ENCODE results near the gene MAPKAP1. TPM values are rescaled to one million over a fixed set of nuclear protein-coding genes. Genes with fewer than 3 reads are reported as not detected.

MAPKAP1 gene
- total and polyA plus RNA-seq, 9 of the 15 experiments (the other 6 are each of a cell fraction or from before 2014, with no cell fraction given) = 2.6 to 82.1 (median 61.1) TPM

DNA sequence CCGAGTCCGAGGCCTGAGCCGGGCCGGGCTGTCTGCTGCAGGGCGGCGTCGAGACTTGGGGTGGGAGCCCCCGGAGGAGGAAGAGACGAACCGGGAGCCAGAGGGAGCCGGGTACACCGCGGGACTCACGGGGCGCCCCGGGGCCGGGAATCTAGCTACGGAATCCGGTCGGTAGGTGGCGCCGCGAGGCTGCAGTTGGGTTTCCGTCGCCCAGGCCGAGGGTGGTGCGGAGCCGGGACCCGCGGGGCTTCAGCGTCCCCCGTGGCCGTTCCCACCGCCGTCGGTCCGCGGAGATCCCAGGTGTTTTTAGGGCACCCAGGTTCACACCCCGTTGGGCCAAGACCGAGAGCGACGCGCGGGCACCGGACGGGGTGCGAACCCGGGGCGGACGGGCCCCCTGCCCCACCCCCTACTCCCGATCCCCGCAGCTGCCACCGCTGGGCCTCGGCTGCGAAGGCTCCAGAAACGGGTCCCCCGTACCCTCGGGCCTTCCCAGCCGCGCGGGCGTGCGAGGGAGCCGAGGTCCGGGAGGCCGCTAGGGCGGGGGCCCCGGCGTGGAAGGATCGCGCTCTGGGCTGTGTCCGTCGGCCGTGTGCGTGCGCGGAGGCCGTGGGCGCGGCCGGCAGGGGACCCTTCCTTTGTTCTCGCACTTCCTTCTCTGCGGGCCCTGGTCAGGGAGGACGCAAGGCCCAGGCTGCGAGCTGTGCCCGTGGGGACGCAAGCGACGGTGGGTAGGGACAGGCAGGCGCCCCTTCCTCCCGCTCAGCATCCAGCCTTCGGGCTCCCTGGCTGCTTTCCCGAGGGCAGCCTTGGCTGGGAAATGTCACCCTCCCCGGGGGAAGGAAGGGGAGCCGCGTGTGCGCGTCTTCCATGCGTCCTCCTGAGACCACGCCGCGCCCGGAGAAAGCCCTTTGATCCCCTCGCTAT, 298.8 kb downstream of the MAPKAP1 start (continued):
- no peak for TF ChIP-seq GABPA (tag; conservative IDR thresholded peaks at IDR 0.05; ENCODE audit: low read depth)
- no peak for TF ChIP-seq BMI1 (IDR thresholded peaks at IDR 0.05; ENCODE audit: low read length)
- no peak for TF ChIP-seq PTRF (tag; IDR thresholded peaks at IDR 0.05)
- TF ChIP-seq, protein P1, sequence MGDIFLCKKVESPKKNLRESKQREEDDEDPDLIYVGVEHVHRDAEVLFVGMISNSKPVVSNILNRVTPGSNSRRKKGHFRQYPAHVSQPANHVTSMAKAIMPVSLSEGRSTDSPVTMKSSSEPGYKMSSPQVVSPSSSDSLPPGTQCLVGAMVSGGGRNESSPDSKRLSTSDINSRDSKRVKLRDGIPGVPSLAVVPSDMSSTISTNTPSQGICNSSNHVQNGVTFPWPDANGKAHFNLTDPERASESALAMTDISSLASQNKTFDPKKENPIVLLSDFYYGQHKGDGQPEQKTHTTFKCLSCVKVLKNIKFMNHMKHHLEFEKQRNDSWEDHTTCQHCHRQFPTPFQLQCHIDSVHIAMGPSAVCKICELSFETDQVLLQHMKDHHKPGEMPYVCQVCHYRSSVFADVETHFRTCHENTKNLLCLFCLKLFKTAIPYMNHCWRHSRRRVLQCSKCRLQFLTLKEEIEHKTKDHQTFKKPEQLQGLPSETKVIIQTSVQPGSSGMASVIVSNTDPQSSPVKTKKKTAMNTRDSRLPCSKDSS (IDR thresholded peaks at IDR 0.05; ENCODE audit: low read depth, partially characterized antibody) = no peak
- TF ChIP-seq KLF10 (CRISPR knock-in tag; IDR thresholded peaks at IDR 0.05) = no peak
- TF ChIP-seq SMARCE1 (IDR thresholded peaks at IDR 0.05) = no peak
- TF ChIP-seq HNRNPUL1 (IDR thresholded peaks at IDR 0.05; ENCODE audit: low read length) = no peak
- TF ChIP-seq, protein P2, sequence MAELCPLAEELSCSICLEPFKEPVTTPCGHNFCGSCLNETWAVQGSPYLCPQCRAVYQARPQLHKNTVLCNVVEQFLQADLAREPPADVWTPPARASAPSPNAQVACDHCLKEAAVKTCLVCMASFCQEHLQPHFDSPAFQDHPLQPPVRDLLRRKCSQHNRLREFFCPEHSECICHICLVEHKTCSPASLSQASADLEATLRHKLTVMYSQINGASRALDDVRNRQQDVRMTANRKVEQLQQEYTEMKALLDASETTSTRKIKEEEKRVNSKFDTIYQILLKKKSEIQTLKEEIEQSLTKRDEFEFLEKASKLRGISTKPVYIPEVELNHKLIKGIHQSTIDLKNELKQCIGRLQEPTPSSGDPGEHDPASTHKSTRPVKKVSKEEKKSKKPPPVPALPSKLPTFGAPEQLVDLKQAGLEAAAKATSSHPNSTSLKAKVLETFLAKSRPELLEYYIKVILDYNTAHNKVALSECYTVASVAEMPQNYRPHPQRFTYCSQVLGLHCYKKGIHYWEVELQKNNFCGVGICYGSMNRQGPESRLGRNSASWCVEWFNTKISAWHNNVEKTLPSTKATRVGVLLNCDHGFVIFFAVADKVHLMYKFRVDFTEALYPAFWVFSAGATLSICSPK (IDR thresholded peaks at IDR 0.05; ENCODE audit: borderline replicate concordance) = no peak
- TF ChIP-seq ARID2 (IDR thresholded peaks at IDR 0.05) = no peak
- TF ChIP-seq, protein P3, sequence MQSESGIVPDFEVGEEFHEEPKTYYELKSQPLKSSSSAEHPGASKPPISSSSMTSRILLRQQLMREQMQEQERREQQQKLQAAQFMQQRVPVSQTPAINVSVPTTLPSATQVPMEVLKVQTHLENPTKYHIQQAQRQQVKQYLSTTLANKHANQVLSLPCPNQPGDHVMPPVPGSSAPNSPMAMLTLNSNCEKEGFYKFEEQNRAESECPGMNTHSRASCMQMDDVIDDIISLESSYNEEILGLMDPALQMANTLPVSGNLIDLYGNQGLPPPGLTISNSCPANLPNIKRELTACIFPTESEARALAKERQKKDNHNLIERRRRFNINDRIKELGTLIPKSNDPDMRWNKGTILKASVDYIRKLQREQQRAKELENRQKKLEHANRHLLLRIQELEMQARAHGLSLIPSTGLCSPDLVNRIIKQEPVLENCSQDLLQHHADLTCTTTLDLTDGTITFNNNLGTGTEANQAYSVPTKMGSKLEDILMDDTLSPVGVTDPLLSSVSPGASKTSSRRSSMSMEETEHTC (IDR thresholded peaks at IDR 0.05) = no peak
- TF ChIP-seq KDM4B (IDR thresholded peaks at IDR 0.05; ENCODE audit: borderline replicate concordance in 2 of 2, low read depth in 1 of 2) = peak in 1 of 2 experiments; percentile 50; a peak in 1 of 4 replicates
- no peak for TF ChIP-seq CHD2 (IDR thresholded peaks at IDR 0.05; ENCODE audit: low read depth, low read length)
- no peak for TF ChIP-seq ZNF23 (CRISPR knock-in tag; IDR thresholded peaks at IDR 0.05)
- TF ChIP-seq ZNF764 (CRISPR knock-in tag; IDR thresholded peaks at IDR 0.05; ENCODE audit: low read depth) = no peak
- TF ChIP-seq, protein P4, sequence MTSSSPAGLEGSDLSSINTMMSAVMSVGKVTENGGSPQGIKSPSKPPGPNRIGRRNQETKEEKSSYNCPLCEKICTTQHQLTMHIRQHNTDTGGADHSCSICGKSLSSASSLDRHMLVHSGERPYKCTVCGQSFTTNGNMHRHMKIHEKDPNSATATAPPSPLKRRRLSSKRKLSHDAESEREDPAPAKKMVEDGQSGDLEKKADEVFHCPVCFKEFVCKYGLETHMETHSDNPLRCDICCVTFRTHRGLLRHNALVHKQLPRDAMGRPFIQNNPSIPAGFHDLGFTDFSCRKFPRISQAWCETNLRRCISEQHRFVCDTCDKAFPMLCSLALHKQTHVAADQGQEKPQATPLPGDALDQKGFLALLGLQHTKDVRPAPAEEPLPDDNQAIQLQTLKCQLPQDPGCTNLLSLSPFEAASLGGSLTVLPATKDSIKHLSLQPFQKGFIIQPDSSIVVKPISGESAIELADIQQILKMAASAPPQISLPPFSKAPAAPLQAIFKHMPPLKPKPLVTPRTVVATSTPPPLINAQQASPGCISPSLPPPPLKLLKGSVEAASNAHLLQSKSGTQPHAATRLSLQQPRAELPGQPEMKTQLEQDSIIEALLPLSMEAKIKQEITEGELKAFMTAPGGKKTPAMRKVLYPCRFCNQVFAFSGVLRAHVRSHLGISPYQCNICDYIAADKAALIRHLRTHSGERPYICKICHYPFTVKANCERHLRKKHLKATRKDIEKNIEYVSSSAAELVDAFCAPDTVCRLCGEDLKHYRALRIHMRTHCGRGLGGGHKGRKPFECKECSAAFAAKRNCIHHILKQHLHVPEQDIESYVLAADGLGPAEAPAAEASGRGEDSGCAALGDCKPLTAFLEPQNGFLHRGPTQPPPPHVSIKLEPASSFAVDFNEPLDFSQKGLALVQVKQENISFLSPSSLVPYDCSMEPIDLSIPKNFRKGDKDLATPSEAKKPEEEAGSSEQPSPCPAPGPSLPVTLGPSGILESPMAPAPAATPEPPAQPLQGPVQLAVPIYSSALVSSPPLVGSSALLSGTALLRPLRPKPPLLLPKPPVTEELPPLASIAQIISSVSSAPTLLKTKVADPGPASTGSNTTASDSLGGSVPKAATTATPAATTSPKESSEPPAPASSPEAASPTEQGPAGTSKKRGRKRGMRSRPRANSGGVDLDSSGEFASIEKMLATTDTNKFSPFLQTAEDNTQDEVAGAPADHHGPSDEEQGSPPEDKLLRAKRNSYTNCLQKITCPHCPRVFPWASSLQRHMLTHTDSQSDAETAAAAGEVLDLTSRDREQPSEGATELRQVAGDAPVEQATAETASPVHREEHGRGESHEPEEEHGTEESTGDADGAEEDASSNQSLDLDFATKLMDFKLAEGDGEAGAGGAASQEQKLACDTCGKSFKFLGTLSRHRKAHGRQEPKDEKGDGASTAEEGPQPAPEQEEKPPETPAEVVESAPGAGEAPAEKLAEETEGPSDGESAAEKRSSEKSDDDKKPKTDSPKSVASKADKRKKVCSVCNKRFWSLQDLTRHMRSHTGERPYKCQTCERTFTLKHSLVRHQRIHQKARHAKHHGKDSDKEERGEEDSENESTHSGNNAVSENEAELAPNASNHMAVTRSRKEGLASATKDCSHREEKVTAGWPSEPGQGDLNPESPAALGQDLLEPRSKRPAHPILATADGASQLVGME (CRISPR knock-in tag; IDR thresholded peaks at IDR 0.05) = no peak
- TF ChIP-seq CTBP1 (IDR thresholded peaks at IDR 0.05; ENCODE audit: borderline replicate concordance) = peak; percentile 22; the same call in 1 of the 2 replicates
- TF ChIP-seq RFX5 (IDR thresholded peaks at IDR 0.05; ENCODE audit: low read depth, low read length) = no peak

All from K562 (cell line).